ENCODE data around the gene PTPRD. TPM values are rescaled to one million over a fixed set of nuclear protein-coding genes. Genes with fewer than 3 reads are reported as not detected.

Gene PTPRD
- total RNA-seq, 1 experiment from 2014 or later, result 32.5 TPM

DNA sequence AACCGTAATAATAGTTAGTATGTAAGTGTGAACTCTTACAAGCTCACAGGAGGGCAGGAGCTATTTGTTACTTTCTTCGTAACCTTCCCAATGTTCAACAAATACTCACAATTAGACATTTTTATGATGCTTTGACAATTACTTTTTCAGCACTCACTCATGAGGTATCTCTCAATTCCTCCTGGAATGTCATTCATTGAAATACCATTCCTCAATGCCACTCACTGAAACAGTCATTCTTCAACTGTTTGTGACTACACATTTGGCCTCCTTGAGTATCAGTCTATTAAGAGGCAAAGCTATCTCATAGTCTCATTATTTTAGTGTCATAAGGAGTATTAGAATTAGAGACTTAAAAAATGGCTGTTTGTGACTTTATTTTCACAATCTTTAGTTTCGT, 2079.1 kb downstream of the PTPRD start:
- Histone ChIP-seq H2BK15ac (ENCODE audit: low read depth, low read length) (no peak overlapping the region), H3K4me2 (ENCODE audit: insufficient read depth, insufficient read length, low read length) (no peak overlapping the region), H3K23me2 (ENCODE audit: insufficient read length, low read depth, low read length, poor library complexity, severe bottlenecking) (no peaks in the 10 kb centered on the region), H4K91ac (ENCODE audit: insufficient read length, low read depth, low read length) (no peak overlapping the region), H4K20me1 (ENCODE audit: control insufficient read depth, insufficient read depth, insufficient read length) (no peaks in the 10 kb centered on the region), H3K79me2 (ENCODE audit: insufficient read depth, low read length) (no peaks in the 10 kb centered on the region), H2BK120ac (ENCODE audit: low read depth, low read length, poor library complexity, severe bottlenecking) (no peak overlapping the region), H2BK12ac (ENCODE audit: insufficient read length, low read depth, low read length) (no peak overlapping the region), H3K23ac (ENCODE audit: insufficient read length, low read depth, low read length) (no peak overlapping the region), H3K14ac (ENCODE audit: insufficient read depth, low read length) (no peak overlapping the region), H3K9ac (ENCODE audit: extremely low read depth, insufficient read length, low read length) (no peak overlapping the region), H3K27me3 (ENCODE audit: insufficient read depth, low read length) (no peaks in the 10 kb centered on the region), H4K5ac (ENCODE audit: insufficient read length, low read depth, low read length) (no peak overlapping the region), H2BK20ac (ENCODE audit: low read depth, low read length, poor library complexity, severe bottlenecking) (no peak overlapping the region), H3K27ac (ENCODE audit: insufficient read length, low read depth, low read length) (no peak overlapping the region), H3T11ph (ENCODE audit: low read length) (no peak overlapping the region), H3K18ac (ENCODE audit: insufficient read length, low read depth, low read length) (no peak overlapping the region), H3K79me1 (ENCODE audit: insufficient read depth, low read depth, low read length, poor library complexity, severe bottlenecking) (no peaks in the 10 kb centered on the region), H3K9me3 (ENCODE audit: control insufficient read depth, low read depth, low read length) (no peaks in the 10 kb centered on the region), H2AK5ac (ENCODE audit: insufficient read length, low read length) (no peak overlapping the region), H2AFZ (ENCODE audit: low read length) (no peak overlapping the region), H3K56ac (ENCODE audit: insufficient read length, low read depth, low read length) (no peak overlapping the region), H4K8ac (replicated peaks; ENCODE audit: insufficient read length, low read depth, low read length) (no peak overlapping the region), H2BK5ac (ENCODE audit: insufficient read length, low read length) (no peak overlapping the region), H3K4me1 (ENCODE audit: insufficient read depth, low read length) (no peaks in the 10 kb centered on the region), H3K4ac (ENCODE audit: low read depth, low read length) (no peak overlapping the region)
- Mint-ChIP-seq H3K4me1 (peaks cover 15 to 16% of the 10 kb centered on the region in 2 experiments), H3K27me3 (ENCODE audit: low read depth) (no peaks in the 10 kb centered on the region), H3K4me3 (no peak overlapping the region), H3K9me3 (peaks cover 0 to 1% of the 10 kb centered on the region in 2 experiments; a peak in 1 of 5 replicates), H3K36me3 (ENCODE audit: insufficient read depth in 1 of 3, low read depth in 3 of 3) (no peaks in the 10 kb centered on the region; a peak in 1 of 7 replicates), H3K27ac (no peak overlapping the region)
- no CpG with 5 or more reads among the region's 3 CpGs for WGBS (ENCODE audit: extremely low coverage, insufficient read length, low lambda C conversion rate)
- no peak for DNase-seq
- TF ChIP-seq, protein P1, sequence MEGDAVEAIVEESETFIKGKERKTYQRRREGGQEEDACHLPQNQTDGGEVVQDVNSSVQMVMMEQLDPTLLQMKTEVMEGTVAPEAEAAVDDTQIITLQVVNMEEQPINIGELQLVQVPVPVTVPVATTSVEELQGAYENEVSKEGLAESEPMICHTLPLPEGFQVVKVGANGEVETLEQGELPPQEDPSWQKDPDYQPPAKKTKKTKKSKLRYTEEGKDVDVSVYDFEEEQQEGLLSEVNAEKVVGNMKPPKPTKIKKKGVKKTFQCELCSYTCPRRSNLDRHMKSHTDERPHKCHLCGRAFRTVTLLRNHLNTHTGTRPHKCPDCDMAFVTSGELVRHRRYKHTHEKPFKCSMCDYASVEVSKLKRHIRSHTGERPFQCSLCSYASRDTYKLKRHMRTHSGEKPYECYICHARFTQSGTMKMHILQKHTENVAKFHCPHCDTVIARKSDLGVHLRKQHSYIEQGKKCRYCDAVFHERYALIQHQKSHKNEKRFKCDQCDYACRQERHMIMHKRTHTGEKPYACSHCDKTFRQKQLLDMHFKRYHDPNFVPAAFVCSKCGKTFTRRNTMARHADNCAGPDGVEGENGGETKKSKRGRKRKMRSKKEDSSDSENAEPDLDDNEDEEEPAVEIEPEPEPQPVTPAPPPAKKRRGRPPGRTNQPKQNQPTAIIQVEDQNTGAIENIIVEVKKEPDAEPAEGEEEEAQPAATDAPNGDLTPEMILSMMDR (conservative IDR thresholded peaks at IDR 0.05), result no peak

All from H9 (cell line).